Sigmoid colon (tissue), 7 donors: Measurements from ENCODE around the gene APC. TPM values are rescaled to one million over a fixed set of nuclear protein-coding genes. Genes with fewer than 3 reads are reported as not detected.
"Not testable (repeated sequence)": the region's sequence is repeated elsewhere in the genome, so short reads cannot be mapped to it uniquely, and the experiment has no call there.

Experiments used
- DNase-seq: peaks from one replicate; pipeline ENCODE4 v3.0.0-alpha.2; 2019
- H3K27ac ChIP-seq, 4 donors: fragments of 200-600 bp; sonication (generic); one replicate each; pipeline ENCODE4 v1.5.1; 2016 to 2019; ENCODE audit warnings: mild to moderate bottlenecking in 1 of 4
- H3K27me3 ChIP-seq, 3 donors: fragments of 200-600 bp; sonication (generic); one replicate each; pipeline ENCODE4 v1.5.1; 2019; ENCODE audit warnings: mild to moderate bottlenecking in 1 of 3
- H3K36me3 ChIP-seq, 4 donors: fragments of 200-600 bp; sonication (generic); one replicate each; pipeline ENCODE4 v1.5.1; 2016 to 2019
- H3K4me1 ChIP-seq, 4 donors: fragments of 200-600 bp; sonication (generic); one replicate each; pipeline ENCODE4 v1.5.1; 2017 to 2019
- H3K4me3 ChIP-seq, 4 donors: fragments of 200-600 bp; sonication (generic); one replicate each; pipeline ENCODE4 v1.5.1; 2017 to 2019; ENCODE audit warnings: mild to moderate bottlenecking in 2 of 4, moderate library complexity in 1 of 4
- H3K9me3 ChIP-seq, 4 donors: fragments of 200-600 bp in 3 of 4; sonication (generic) in 3 of 4; one replicate each; pipeline versions ENCODE4 v1.5.1 to v1.6.1; 2013 to 2019
- EP300 ChIP-seq, 4 donors: sonication (generic); formaldehyde crosslinking; IDR thresholded peaks; one replicate each; pipeline ENCODE4 v1.6.1; 2017; ENCODE audit warnings: antibody characterized with exemption in 4 of 4
- POLR2A ChIP-seq, 2 donors: fragments of 450-650 bp; IDR thresholded peaks; one replicate each; pipeline ENCODE4 v1.6.1; 2016; ENCODE audit warnings: antibody characterized with exemption in 2 of 2, mild to moderate bottlenecking in 2 of 2, moderate library complexity in 2 of 2
- POLR2AphosphoS5 ChIP-seq, 4 donors: sonication (generic); formaldehyde crosslinking; IDR thresholded peaks; one replicate each; pipeline ENCODE4 v1.6.1; 2017; ENCODE audit warnings: antibody characterized with exemption in 4 of 4
- WGBS, 2 donors: extraction: QIAGEN DNeasy Blood & Tissue Kit; methylation state at CpG; one replicate each; pipeline ENCODE4 v1.1.7; 2013; 5-methylcytosine and 5-hydroxymethylcytosine counted together
- intact Hi-C: fragments of 100-400 bp; cut with DNase I; formaldehyde crosslinking; loops from one replicate; pipeline ENCODE4 v1.15.1; 2023
- polyA plus RNA-seq, 3 donors: library from polyadenylated mRNA; stranded (reverse); fragments of 200-250 nt; gene quantifications; one replicate each; pipeline ENCODE4 v1.2.3, GENCODE V29; 2013
- small RNA-seq, 3 donors: library from RNA; depleted of rRNA; stranded (forward); fragments of <200 nt; gene quantifications; one replicate each; pipeline ENCODE3, GENCODE V24; 2016
- total RNA-seq, 4 donors: library from RNA; depleted of rRNA; stranded (reverse); fragments of >200 nt; gene quantifications; one replicate each; pipeline ENCODE4 v1.1.0, GENCODE V29; 2016
- TF ChIP-seq, protein P1 (sequence below), 4 experiments: fragments of 450-650 bp in 3 of 4; fragments of 200-600 bp in 1 of 4; IDR thresholded peaks; one replicate each; pipeline ENCODE4 v1.5.1; 2016 to 2019; ENCODE audit warnings: antibody characterized with exemption in 4 of 4, mild to moderate bottlenecking in 3 of 4, moderate library complexity in 2 of 4
- donor health status: healthy with polysubstance abuse.
- donor health status: Bipolar disorder and iron deficiency.
- donor health status: healthy.

APC gene
- total and polyA plus RNA-seq, 7 donors, result 2.4 to 81.4 (median 46.1) TPM

DNA sequence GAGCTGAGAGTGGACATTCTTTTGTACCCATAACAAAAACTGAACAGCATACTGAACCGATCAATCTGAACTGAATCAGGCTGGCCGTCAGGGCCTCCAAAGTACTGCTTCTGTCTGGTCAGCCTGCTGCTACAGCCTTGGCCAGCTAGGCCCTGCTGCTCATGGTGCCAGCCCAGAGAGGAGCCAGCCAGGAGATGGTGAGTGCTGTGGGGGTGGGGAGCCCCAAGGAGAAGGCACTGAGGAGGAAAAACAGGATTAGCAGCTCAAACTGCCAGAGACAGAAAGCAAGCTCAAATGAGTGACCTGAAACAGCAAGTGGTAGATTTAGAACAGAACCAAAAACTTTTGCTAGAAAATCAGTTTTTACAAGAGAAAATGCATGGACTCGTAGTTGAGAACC lies 147.3 kb downstream of the APC start:
- intact Hi-C loops, result no loop called here
- H3K27me3 ChIP-seq, result no peaks in the 10 kb centered on the region
- no peaks in the 10 kb centered on the region for H3K9me3 ChIP-seq
- TF ChIP-seq, protein P1, sequence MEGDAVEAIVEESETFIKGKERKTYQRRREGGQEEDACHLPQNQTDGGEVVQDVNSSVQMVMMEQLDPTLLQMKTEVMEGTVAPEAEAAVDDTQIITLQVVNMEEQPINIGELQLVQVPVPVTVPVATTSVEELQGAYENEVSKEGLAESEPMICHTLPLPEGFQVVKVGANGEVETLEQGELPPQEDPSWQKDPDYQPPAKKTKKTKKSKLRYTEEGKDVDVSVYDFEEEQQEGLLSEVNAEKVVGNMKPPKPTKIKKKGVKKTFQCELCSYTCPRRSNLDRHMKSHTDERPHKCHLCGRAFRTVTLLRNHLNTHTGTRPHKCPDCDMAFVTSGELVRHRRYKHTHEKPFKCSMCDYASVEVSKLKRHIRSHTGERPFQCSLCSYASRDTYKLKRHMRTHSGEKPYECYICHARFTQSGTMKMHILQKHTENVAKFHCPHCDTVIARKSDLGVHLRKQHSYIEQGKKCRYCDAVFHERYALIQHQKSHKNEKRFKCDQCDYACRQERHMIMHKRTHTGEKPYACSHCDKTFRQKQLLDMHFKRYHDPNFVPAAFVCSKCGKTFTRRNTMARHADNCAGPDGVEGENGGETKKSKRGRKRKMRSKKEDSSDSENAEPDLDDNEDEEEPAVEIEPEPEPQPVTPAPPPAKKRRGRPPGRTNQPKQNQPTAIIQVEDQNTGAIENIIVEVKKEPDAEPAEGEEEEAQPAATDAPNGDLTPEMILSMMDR (IDR thresholded peaks at IDR 0.05), result no peak
- TF ChIP-seq POLR2AphosphoS5 (IDR thresholded peaks at IDR 0.05), result no peak
- TF ChIP-seq EP300 (IDR thresholded peaks at IDR 0.05), result no peak
- TF ChIP-seq POLR2A (IDR thresholded peaks at IDR 0.05), result no peak
- no peak overlapping the region for H3K4me3 ChIP-seq
- WGBS, 2 donors, result 91 to 93% methylated on average over 3 of the region's 3 CpGs
- no peak overlapping the region for H3K27ac ChIP-seq
- DNase-seq, result no peak
- no peaks in the 10 kb centered on the region for H3K4me1 ChIP-seq
- H3K36me3 ChIP-seq, result peaks cover 4 to 82% (median 19%) of the 10 kb centered on the region in 4 donors

DNA sequence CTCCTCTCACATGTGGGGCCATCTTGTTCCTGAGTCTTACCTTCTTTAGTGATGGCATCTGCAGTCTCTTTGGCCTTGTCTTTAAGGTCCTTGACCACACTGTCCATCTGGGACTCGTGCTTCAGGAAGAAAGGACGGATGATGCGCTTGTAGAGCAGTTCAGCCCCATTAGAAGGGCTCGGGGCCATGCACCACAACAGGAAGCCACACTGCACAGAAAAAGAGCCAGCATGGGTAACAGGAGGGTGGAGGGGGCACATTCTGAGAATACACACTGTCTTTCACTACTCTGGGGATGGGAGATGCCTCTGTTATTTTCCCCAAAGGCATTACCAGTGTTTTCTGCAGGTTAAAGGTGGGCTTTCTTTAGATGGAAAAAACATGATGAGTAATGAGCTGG lies 149.3 kb downstream of the APC start:
- H3K4me1 ChIP-seq, result no peaks in the 10 kb centered on the region
- WGBS, 2 donors, result 78 to 93% methylated on average over 4 of the region's 4 CpGs
- H3K27me3 ChIP-seq, result no peaks in the 10 kb centered on the region
- no peak overlapping the region for H3K27ac ChIP-seq
- no peaks in the 10 kb centered on the region for H3K9me3 ChIP-seq
- intact Hi-C loops, result no loop called here
- H3K4me3 ChIP-seq, result no peak overlapping the region
- no peak for DNase-seq
- peaks cover 0 to 68% (median 17%) of the 10 kb centered on the region in 4 donors for H3K36me3 ChIP-seq
- TF ChIP-seq POLR2A (IDR thresholded peaks at IDR 0.05), result no peak
- TF ChIP-seq POLR2AphosphoS5 (IDR thresholded peaks at IDR 0.05), result no peak
- TF ChIP-seq, protein P1 (IDR thresholded peaks at IDR 0.05), result no peak
- TF ChIP-seq EP300 (IDR thresholded peaks at IDR 0.05), result no peak

DNA sequence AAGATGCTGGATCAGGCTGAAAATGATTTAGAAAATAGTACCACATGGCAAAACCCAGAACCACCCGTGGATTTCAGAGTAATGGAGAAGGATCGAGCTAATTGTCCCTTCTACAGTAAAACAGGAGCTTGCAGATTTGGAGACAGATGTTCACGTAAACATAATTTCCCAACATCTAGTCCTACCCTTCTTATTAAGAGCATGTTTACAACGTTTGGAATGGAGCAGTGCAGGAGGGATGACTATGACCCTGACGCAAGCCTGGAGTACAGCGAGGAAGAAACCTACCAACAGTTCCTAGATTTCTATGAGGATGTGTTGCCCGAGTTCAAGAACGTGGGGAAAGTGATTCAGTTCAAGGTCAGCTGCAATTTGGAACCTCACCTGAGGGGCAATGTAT lies 154.4 kb downstream of the APC start:
- H3K27me3 ChIP-seq, intact Hi-C loops, H3K9me3 ChIP-seq, DNase-seq, H3K27ac ChIP-seq, H3K4me3 ChIP-seq: not testable (repeated sequence)
- 81 to 91% methylated on average over 8 of the region's 8 CpGs for WGBS, 2 donors
- Histone ChIP-seq H3K4me1 (peaks cover 0 to 10% (median 9%) of the 10 kb centered on the region in 4 donors), H3K36me3 (peaks cover 0 to 37% (median under 1%) of the 10 kb centered on the region in 4 donors)

DNA sequence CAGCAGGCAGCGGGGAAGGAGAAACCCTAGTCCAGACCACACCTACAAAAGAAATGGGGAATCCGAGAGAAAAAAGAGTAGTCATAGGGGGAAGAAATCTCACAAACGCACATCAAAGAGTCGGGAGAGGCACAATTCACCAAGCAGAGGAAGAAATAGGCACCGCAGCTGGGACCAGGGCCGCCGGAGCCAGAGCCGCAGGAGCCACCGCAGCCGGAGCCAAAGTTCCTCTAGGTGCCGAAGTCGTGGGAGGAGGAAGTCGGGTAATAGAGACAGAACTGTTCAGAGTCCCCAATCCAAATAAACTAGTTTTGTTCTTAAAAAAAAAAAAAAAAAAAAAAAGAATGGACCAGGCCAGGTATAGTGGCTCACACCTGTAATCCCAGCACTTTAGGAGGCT lies 155.1 kb downstream of the APC start:
- DNase-seq, result no peak
- no peak overlapping the region for H3K27ac ChIP-seq
- WGBS, 2 donors, result 94 to 96% methylated on average over 13 of the region's 13 CpGs
- H3K27me3 ChIP-seq, result no peaks in the 10 kb centered on the region
- intact Hi-C loops, result no loop called here
- TF ChIP-seq POLR2AphosphoS5 (IDR thresholded peaks at IDR 0.05) (no peak), EP300 (IDR thresholded peaks at IDR 0.05) (no peak), POLR2A (IDR thresholded peaks at IDR 0.05) (no peak)
- TF ChIP-seq, protein P1 (IDR thresholded peaks at IDR 0.05), result no peak
- H3K4me3 ChIP-seq, result no peak overlapping the region
- peaks cover 0 to 10% (median 9%) of the 10 kb centered on the region in 4 donors for H3K4me1 ChIP-seq
- H3K9me3 ChIP-seq, result no peaks in the 10 kb centered on the region
- peaks cover 0 to 35% (median 0%) of the 10 kb centered on the region in 4 donors for H3K36me3 ChIP-seq

DNA sequence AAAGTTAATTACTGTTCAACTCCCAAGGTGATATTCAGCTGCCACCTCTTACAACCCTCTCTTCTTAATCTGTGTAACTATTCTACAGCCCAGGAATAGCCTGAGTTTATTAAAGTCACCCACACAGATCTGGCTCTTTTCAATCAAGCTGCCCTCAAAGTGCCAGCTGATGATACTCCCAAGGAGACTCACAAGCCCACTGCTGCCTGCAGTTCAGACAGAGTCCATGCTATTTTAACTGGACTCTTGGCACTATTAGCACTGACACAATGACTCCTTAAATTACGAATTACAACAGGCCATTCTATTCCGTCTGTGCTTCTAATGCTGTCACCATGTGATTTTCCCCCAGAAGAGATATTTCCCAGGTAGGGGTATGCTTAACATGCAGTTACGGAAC lies 158.0 kb downstream of the APC start:
- Histone ChIP-seq H3K36me3 (peaks cover 0 to 35% (median 2%) of the 10 kb centered on the region in 4 donors), H3K4me1 (peaks cover 0 to 10% (median 9%) of the 10 kb centered on the region in 4 donors), H3K27me3 (no peaks in the 10 kb centered on the region), H3K4me3 (no peak overlapping the region), H3K9me3 (no peaks in the 10 kb centered on the region), H3K27ac (peak overlapping the region in 2 of 4 donors; percentile 9 to 23)
- no peak for DNase-seq
- intact Hi-C loops, result no loop called here
- WGBS, 2 donors, result 88 to 96% methylated on average over 3 of the region's 3 CpGs
- TF ChIP-seq POLR2AphosphoS5 (IDR thresholded peaks at IDR 0.05), result peak in 1 of 4 donors; percentile 73
- TF ChIP-seq POLR2A (IDR thresholded peaks at IDR 0.05), result no peak

Small RNAs within 50 kb of the gene (small RNA-seq; reads per million reads assigned to genes)
- gene RNU6-482P, result 0 reads per million in 3 donors

Other genes starting within 250 kb of the APC start
- gene SRP19, start 123.4 kb downstream of the APC start, total RNA-seq, result 10 to 100 TPM; 37.1 to 58.2 (median 55.8) TPM
- 10 to 100 TPM; 54.1 to 78.6 (median 67.5) TPM for gene SRP19, start 123.4 kb downstream of the APC start, polyA plus RNA-seq
- 10 to 100 TPM; 67.6 to 86.0 (median 71.8) TPM for gene REEP5, start 184.3 kb downstream of the APC start, total RNA-seq
- 10 to 100 TPM; 17.4 to 44.1 (median 19.0) TPM for gene REEP5, start 184.3 kb downstream of the APC start, polyA plus RNA-seq
- gene DCP2, start 238.9 kb downstream of the APC start, total RNA-seq, result 10 to 100 TPM; 18.1 to 26.8 (median 20.8) TPM
- gene DCP2, start 238.9 kb downstream of the APC start, polyA plus RNA-seq, result 10 to 100 TPM in 1 of 3 donors, 1 to 10 TPM in 2; 5.5 to 12.4 (median 9.6) TPM